ENCODE measurements around the gene CYSLTR2. TPM values are rescaled to one million over a fixed set of nuclear protein-coding genes. Genes with fewer than 3 reads are reported as not detected.

Gene CYSLTR2
- total RNA-seq, 6 donors from 2014 or later, result under 0.01 to 2.0 (median 1.2) TPM

DNA sequence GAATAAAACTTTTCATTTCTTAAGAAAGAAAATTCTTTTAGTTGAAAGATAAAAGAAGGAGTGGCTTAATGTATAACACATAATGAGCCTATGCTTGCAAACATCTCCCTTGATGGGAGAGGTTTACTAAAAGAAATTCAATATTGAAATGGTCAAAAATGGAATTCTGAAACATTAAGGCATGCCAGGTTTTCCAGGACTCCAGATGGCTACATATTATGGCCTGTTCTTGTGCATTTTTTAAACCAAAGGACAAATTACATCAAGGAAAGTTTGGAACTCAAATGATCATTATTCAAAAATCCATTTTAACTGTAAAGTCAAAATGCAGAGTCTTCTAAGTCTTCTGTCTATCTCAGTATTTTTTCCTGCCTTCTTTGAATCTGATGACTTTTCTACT lies 19.1 kb upstream of the CYSLTR2 start:
- Histone ChIP-seq H3K4me3 (no peak overlapping the region), H3K9me3 (peaks cover 4 to 21% (median 11%) of the 10 kb centered on the region in 4 donors), H3K36me3 (no peaks in the 10 kb centered on the region), H3K27ac (no peak overlapping the region), H3K27me3 (no peaks in the 10 kb centered on the region), H3K4me1 (no peaks in the 10 kb centered on the region)
- ATAC-seq (ENCODE audit: low FRiP score in 2 of 2) (no peak), DNase-seq (no peak)
- TF ChIP-seq POLR2A (IDR thresholded peaks at IDR 0.05) (no peak), POLR2AphosphoS5 (IDR thresholded peaks at IDR 0.05) (no peak)

DNA sequence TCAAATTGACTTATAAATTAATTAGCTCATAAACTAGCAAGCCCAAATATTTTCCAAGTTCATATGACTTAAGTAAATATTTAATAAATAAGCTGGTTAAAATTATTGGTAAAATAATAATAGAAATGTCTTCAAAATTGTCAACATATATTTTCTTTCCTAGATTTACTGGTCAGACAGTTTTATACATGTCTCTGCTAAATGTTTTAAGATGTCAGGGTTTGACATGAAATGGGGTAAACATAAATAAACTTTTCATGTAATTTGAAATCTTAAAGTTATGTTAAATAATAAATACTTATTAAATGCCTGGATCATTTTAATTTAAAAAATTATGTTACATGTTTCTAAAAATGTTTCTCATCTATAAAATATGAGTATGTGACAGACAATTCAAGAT lies 18.3 kb upstream of the CYSLTR2 start:
- no peak for ATAC-seq (ENCODE audit: low FRiP score in 2 of 2)
- no peaks in the 10 kb centered on the region for H3K27me3 ChIP-seq
- no peak overlapping the region for H3K27ac ChIP-seq
- no peaks in the 10 kb centered on the region for H3K4me1 ChIP-seq
- H3K36me3 ChIP-seq, result no peaks in the 10 kb centered on the region
- no peak for DNase-seq
- no peak overlapping the region for H3K4me3 ChIP-seq
- no peak for TF ChIP-seq EP300 (IDR thresholded peaks at IDR 0.05)
- TF ChIP-seq POLR2A (IDR thresholded peaks at IDR 0.05), result no peak
- H3K9me3 ChIP-seq, result peaks cover 4 to 21% (median 11%) of the 10 kb centered on the region in 4 donors

DNA sequence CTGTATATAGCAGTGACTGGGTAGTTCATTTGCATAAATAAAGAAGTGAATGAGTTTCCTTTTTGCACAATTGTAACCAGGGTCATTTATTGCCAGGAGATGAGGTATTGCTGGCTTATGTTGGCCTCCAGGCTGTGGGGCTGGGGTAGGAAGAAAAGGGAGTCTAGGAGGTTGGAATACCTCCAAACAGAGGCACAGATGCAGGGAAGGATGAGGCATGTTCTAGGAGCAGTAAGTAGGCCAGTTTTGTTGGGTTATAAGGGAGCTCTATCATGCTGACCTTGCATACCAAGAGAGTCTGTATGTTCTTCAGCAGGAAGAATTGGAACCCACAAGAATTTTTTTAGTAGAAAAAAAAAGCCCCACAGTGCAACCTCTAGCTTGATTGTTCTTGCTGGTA lies 17.2 kb upstream of the CYSLTR2 start:
- DNase-seq, result no peak
- TF ChIP-seq, protein P1, sequence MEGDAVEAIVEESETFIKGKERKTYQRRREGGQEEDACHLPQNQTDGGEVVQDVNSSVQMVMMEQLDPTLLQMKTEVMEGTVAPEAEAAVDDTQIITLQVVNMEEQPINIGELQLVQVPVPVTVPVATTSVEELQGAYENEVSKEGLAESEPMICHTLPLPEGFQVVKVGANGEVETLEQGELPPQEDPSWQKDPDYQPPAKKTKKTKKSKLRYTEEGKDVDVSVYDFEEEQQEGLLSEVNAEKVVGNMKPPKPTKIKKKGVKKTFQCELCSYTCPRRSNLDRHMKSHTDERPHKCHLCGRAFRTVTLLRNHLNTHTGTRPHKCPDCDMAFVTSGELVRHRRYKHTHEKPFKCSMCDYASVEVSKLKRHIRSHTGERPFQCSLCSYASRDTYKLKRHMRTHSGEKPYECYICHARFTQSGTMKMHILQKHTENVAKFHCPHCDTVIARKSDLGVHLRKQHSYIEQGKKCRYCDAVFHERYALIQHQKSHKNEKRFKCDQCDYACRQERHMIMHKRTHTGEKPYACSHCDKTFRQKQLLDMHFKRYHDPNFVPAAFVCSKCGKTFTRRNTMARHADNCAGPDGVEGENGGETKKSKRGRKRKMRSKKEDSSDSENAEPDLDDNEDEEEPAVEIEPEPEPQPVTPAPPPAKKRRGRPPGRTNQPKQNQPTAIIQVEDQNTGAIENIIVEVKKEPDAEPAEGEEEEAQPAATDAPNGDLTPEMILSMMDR (IDR thresholded peaks at IDR 0.05), result no peak
- TF ChIP-seq POLR2AphosphoS5 (IDR thresholded peaks at IDR 0.05), result no peak
- TF ChIP-seq EP300 (IDR thresholded peaks at IDR 0.05), result no peak
- no peak for TF ChIP-seq POLR2A (IDR thresholded peaks at IDR 0.05)
- ATAC-seq (ENCODE audit: low FRiP score in 2 of 2), result no peak

DNA sequence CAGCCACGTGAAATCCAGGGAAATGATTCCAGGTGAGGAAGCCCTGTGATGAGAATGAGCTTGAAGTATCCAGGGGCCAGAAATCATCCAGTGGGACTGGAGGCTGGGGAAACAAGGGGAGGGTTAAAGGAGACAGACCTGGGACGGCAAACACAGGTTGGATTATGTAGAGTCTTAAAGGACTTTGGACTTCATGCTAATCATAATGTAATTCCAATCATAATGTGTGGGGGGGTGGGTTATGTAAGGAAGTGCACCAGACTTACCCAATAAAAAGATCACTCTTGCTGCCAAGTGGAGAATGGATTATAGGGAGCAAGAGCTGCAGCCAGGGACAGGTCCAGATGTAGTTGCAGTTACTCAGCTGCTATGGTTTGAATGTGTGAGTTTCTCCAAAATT lies 16.1 kb upstream of the CYSLTR2 start:
- Histone ChIP-seq H3K9me3 (peaks cover 4 to 21% (median 11%) of the 10 kb centered on the region in 4 donors), H3K27me3 (no peaks in the 10 kb centered on the region), H3K4me1 (no peaks in the 10 kb centered on the region), H3K36me3 (no peaks in the 10 kb centered on the region), H3K27ac (no peak overlapping the region), H3K4me3 (no peak overlapping the region)
- ATAC-seq (ENCODE audit: low FRiP score in 2 of 2), result no peak
- WGBS, 2 donors, result 54 to 72% methylated on average over 2 of the region's 2 CpGs
- TF ChIP-seq, protein P1 (IDR thresholded peaks at IDR 0.05), result no peak
- no peak for TF ChIP-seq POLR2AphosphoS5 (IDR thresholded peaks at IDR 0.05)
- no peak for TF ChIP-seq POLR2A (IDR thresholded peaks at IDR 0.05)
- no peak for DNase-seq

More for the DNA sequence above, 17.2 kb upstream of the CYSLTR2 start:
- H3K27ac ChIP-seq, result no peak overlapping the region
- no peak overlapping the region for H3K4me3 ChIP-seq
- H3K4me1 ChIP-seq, result no peaks in the 10 kb centered on the region
- no peaks in the 10 kb centered on the region for H3K27me3 ChIP-seq
- peaks cover 4 to 21% (median 11%) of the 10 kb centered on the region in 4 donors for H3K9me3 ChIP-seq
- no peaks in the 10 kb centered on the region for H3K36me3 ChIP-seq

DNA sequence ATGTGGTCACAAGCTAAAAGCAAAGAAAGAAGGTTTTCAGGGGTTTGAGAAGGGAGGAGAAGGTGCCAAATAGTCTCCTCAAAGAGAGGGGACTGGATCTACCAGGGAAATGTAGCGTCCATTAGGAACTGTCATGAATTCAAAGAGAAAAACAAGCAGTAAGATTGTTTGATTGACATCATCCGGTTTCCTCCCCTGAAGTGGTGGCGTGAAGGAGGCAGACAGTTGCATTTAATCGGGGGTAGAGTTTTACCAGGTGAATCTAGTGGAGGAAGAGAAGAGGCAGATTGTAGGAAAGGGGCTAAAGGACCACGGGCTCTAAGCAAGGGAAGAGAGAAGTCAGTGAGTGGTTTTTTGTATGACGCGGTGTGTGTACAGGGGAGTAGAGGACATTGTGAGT lies 13.0 kb upstream of the CYSLTR2 start:
- DNase-seq (no peak), ATAC-seq (ENCODE audit: low FRiP score in 2 of 2) (no peak)
- Histone ChIP-seq H3K27me3 (no peaks in the 10 kb centered on the region), H3K4me3 (no peak overlapping the region), H3K27ac (no peak overlapping the region), H3K9me3 (peaks cover 0 to 8% (median 7%) of the 10 kb centered on the region in 4 donors), H3K4me1 (no peaks in the 10 kb centered on the region), H3K36me3 (no peaks in the 10 kb centered on the region)
- TF ChIP-seq, protein P1 (IDR thresholded peaks at IDR 0.05), result no peak
- no peak for TF ChIP-seq EP300 (IDR thresholded peaks at IDR 0.05)
- no peak for TF ChIP-seq POLR2A (IDR thresholded peaks at IDR 0.05)
- no peak for TF ChIP-seq POLR2AphosphoS5 (IDR thresholded peaks at IDR 0.05)
- WGBS, 2 donors, result 71 to 73% methylated on average over 7 of the region's 7 CpGs

DNA sequence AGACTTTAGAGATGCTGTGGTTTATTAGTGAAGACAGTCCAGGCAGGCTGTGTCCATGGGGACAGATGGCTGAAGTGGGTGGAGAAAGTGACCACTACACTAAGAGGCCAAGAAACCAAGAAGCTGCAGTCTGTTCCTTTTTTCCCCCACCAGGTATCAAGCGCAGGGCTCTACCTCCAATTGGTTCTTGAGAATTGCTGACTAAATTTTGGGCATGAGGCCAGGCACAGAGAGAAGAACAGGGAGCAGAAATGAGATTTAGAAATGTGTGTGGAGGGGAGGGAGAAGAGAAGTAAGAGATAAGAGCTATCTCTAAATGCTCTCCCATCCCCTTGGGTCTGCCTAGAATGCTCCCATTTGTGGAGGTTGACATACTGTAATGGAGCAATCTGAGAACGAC lies 12.3 kb upstream of the CYSLTR2 start:
- Histone ChIP-seq H3K27me3 (no peaks in the 10 kb centered on the region), H3K36me3 (no peaks in the 10 kb centered on the region), H3K4me1 (no peaks in the 10 kb centered on the region), H3K9me3 (peaks cover 0 to 1% (median under 1%) of the 10 kb centered on the region in 4 donors), H3K27ac (no peak overlapping the region), H3K4me3 (no peak overlapping the region)
- TF ChIP-seq, protein P1 (IDR thresholded peaks at IDR 0.05), result no peak
- TF ChIP-seq POLR2AphosphoS5 (IDR thresholded peaks at IDR 0.05) (no peak), EP300 (IDR thresholded peaks at IDR 0.05) (no peak), POLR2A (IDR thresholded peaks at IDR 0.05) (no peak)
- 69 to 89% methylated on average over 2 of the region's 2 CpGs for WGBS, 2 donors
- no peak for ATAC-seq (ENCODE audit: low FRiP score in 2 of 2)
- DNase-seq, result no peak

Measured in upper lobe of left lung (tissue), 6 donors.